K562 (cell line): ENCODE measurements around the gene CDC14B. TPM values are rescaled to one million over a fixed set of nuclear protein-coding genes. Genes with fewer than 3 reads are reported as not detected.
A peak's percentile ranks its signal among the peaks of the same experiment; 100 is the strongest.

Experiments
- ATF4 ChIP-seq: fragments of 450-650 bp; formaldehyde crosslinking; IDR thresholded peaks from 2 replicates; pipeline ENCODE4 v1.4.0; 2022; ENCODE audit warnings: mild to moderate bottlenecking, moderate library complexity
- CBFA2T3 ChIP-seq: fragments of 450-650 bp; IDR thresholded peaks from 2 replicates; pipeline ENCODE4 v1.6.1; 2017
- CEBPG ChIP-seq, 3 experiments: fragments of 200-800 bp in 1 of 3; sonication (Bioruptor generic) in 1 of 3; sonication (generic) in 1 of 3; formaldehyde crosslinking in 1 of 3; IDR thresholded peaks in 2 of 3; conservative IDR thresholded peaks in 1 of 3; 2 replicates each; pipeline versions ENCODE4 v1.6.1 to v1.8.0; 2016 to 2022; ENCODE audit warnings: missing compliant biosample characterization in 2 of 3, missing genetic modification characterization in 2 of 3, mild to moderate bottlenecking in 1 of 3, missing genetic modification reagents in 1 of 3
- CREB3L1 ChIP-seq: fragments of 450-650 bp; IDR thresholded peaks from 2 replicates; pipeline ENCODE4 v1.6.1; 2014; ENCODE audit warnings: low read depth, mild to moderate bottlenecking, moderate library complexity, borderline replicate concordance
- CTBP1 ChIP-seq: fragments of 450-650 bp; IDR thresholded peaks from 2 replicates; pipeline ENCODE4 v1.6.1; 2016; ENCODE audit warnings: borderline replicate concordance
- E2F5 ChIP-seq: sonication (generic); formaldehyde crosslinking; IDR thresholded peaks from 2 replicates; pipeline ENCODE4 v1.8.0; 2022; ENCODE audit warnings: mild to moderate bottlenecking, missing genetic modification reagents
- GATA2 ChIP-seq: sonication (generic); formaldehyde crosslinking; IDR thresholded peaks from 2 replicates; pipeline ENCODE4 v1.4.0; 2020; ENCODE audit warnings: mild to moderate bottlenecking, missing genetic modification reagents
- HDAC2 ChIP-seq: fragments of 450-650 bp; IDR thresholded peaks from 2 replicates; pipeline ENCODE4 v1.6.1; 2016; ENCODE audit warnings: mild to moderate bottlenecking
- HMGN3 ChIP-seq: IDR thresholded peaks from 2 replicates; pipeline ENCODE4 v1.6.1; 2011; ENCODE audit warnings: borderline replicate concordance, low read depth, mild to moderate bottlenecking, mixed read lengths, low read length; ENCODE audit not compliant: insufficient read length; ENCODE audit errors: extremely low read depth
- HNRNPK ChIP-seq: fragments of 200-400 bp; formaldehyde crosslinking; IDR thresholded peaks from one replicate; pipeline ENCODE4 v1.6.1; 2018; ENCODE audit warnings: mild to moderate bottlenecking, low read depth, low read length; ENCODE audit not compliant: poor library complexity, severe bottlenecking
- KLF16 ChIP-seq: IDR thresholded peaks from 2 replicates; pipeline ENCODE4 v1.6.1; 2016; ENCODE audit warnings: antibody characterized with exemption
- MTA2 ChIP-seq: fragments of 450-650 bp; IDR thresholded peaks from 2 replicates; pipeline ENCODE4 v1.6.1; 2016; ENCODE audit warnings: low read depth
- MTF1 ChIP-seq: fragments of 250-450 bp; sonication (Bioruptor Pico); IDR thresholded peaks from 2 replicates; pipeline ENCODE4 v1.9.0; 2021; ENCODE audit warnings: moderate library complexity, mild to moderate bottlenecking, inconsistent platforms, borderline replicate concordance
- NCOA2 ChIP-seq, 2 experiments: fragments of 450-650 bp; IDR thresholded peaks; 2 replicates each; pipeline ENCODE4 v1.6.1; 2018; ENCODE audit warnings: mild to moderate bottlenecking in 2 of 2, moderate library complexity in 1 of 2; ENCODE audit not compliant: partially characterized antibody in 2 of 2
- PRDM10 ChIP-seq: fragments of 450-650 bp; IDR thresholded peaks from 2 replicates; pipeline ENCODE4 v1.6.1; 2018; ENCODE audit not compliant: partially characterized antibody
- SMARCB1 ChIP-seq: IDR thresholded peaks from 2 replicates; pipeline ENCODE4 v1.6.1; 2011; ENCODE audit warnings: improper control_type of control experiment, low read depth; ENCODE audit not compliant: insufficient read length
- STAT5A ChIP-seq: IDR thresholded peaks from 2 replicates; pipeline ENCODE4 v1.6.1; 2012; ENCODE audit warnings: low read length, inconsistent platforms, borderline replicate concordance
- ZFX ChIP-seq: sonication (generic); formaldehyde crosslinking; IDR thresholded peaks from 2 replicates; pipeline ENCODE4 v1.8.0; 2022; ENCODE audit warnings: mild to moderate bottlenecking, missing genetic modification reagents, moderate library complexity
- ZNF586 ChIP-seq: fragments of 450-650 bp; formaldehyde crosslinking; conservative IDR thresholded peaks from 2 replicates; pipeline ENCODE4 v1.4.0; 2020; ENCODE audit warnings: mild to moderate bottlenecking, moderate library complexity
- ZSCAN29 ChIP-seq: fragments of 450-650 bp; IDR thresholded peaks from 2 replicates; pipeline ENCODE4 v1.6.1; 2017
- polyA plus RNA-seq, 8 experiments: library from polyadenylated mRNA; depleted of rRNA in 4 of 8; stranded (reverse) in 5 of 8; unstranded in 3 of 8; fragments of >200 nt; fragmentation: Nextera tagmentation in 2 of 8; fragmentation: Illumina TruSeq in 1 of 8; extraction: Ambion mirVana in 2 of 8; extraction: Trizol in 1 of 8; gene quantifications; 2 replicates each; pipeline versions ENCODE4 v1.2.1 to v1.2.3, GENCODE V29; 2011 to 2014; ENCODE audit warnings: inconsistent platforms in 1 of 8, missing spikeins in 1 of 8
- total RNA-seq, 7 experiments: library from RNA; depleted of rRNA in 6 of 7; stranded (reverse); fragments of >200 nt in 6 of 7; fragmentation: Illumina TruSeq in 2 of 7; extraction: Trizol in 2 of 7; gene quantifications; 2 replicates each; pipeline versions ENCODE4 v1.2.1 to v1.2.3, GENCODE V29; 2011 to 2021; ENCODE audit warnings: low replicate concordance in 1 of 7

CDC14B gene
- total and polyA plus RNA-seq, 9 of the 15 experiments (the other 6 are each of a cell fraction or from before 2014, with no cell fraction given): 1.4 to 6.0 (median 3.8) TPM

GRCh38 chr9:96574931-96575351 lies 44.7 kb downstream of the CDC14B start (continued):
- TF ChIP-seq ATF4 (CRISPR knock-in tag): no peak
- peak; percentile 61; the same call in 1 of the 2 replicates for TF ChIP-seq KLF16
- no peak for TF ChIP-seq ZFX
- no peak for TF ChIP-seq ZNF586
- TF ChIP-seq SMARCB1: no peak
- peak; percentile 68; the same call in 1 of the 2 replicates for TF ChIP-seq ZSCAN29
- TF ChIP-seq NCOA2 (IDR thresholded peaks at IDR 0.05; ENCODE audit: partially characterized antibody in 2 of 2): no peak
- peak; percentile 67; the same call in 1 of the 2 replicates for TF ChIP-seq GATA2 (CRISPR knock-in tag)
- no peak for TF ChIP-seq MTF1 (CRISPR knock-in tag)
- no peak for TF ChIP-seq E2F5 (CRISPR knock-in tag)
- TF ChIP-seq HDAC2: peak; percentile 94
- TF ChIP-seq CTBP1: peak; percentile 69; the same call in 1 of the 2 replicates
- no peak for TF ChIP-seq CEBPG (CRISPR knock-in tag; IDR thresholded peaks at IDR 0.05)
- peak; percentile 67 to 79 for TF ChIP-seq CEBPG (tag; conservative IDR thresholded peaks at IDR 0.05 in 1 of 2, IDR thresholded peaks at IDR 0.05 in 1 of 2)
- peak; percentile 88 for TF ChIP-seq CBFA2T3
- no peak for TF ChIP-seq PRDM10
- no peak for TF ChIP-seq CREB3L1
- 0 out of 2 replicates have a peak, but pooled peaks have one; percentile 13 for TF ChIP-seq MTA2
- no peak for TF ChIP-seq STAT5A
- TF ChIP-seq HNRNPK: no peak
- TF ChIP-seq HMGN3: no peak
